HG03045 (cell line): ENCODE results near the gene EAF1.
"Not testable (repeated sequence)": the region's sequence is repeated elsewhere in the genome, so short reads cannot be mapped to it uniquely, and the experiment has no call there.

Experiments used
- ATAC-seq: cut with Tn5 transposase; IDR thresholded peaks from one replicate; pipeline ENCODE4 v1.9.1; 2021; ENCODE audit warnings: mild to moderate bottlenecking, moderate library complexity; ENCODE audit not compliant: unreplicated experiment

The EAF1 gene

GRCh38 chr3:15477951-15478639 is 50.7 kb downstream of the EAF1 start:
- no peak for ATAC-seq

DNA sequence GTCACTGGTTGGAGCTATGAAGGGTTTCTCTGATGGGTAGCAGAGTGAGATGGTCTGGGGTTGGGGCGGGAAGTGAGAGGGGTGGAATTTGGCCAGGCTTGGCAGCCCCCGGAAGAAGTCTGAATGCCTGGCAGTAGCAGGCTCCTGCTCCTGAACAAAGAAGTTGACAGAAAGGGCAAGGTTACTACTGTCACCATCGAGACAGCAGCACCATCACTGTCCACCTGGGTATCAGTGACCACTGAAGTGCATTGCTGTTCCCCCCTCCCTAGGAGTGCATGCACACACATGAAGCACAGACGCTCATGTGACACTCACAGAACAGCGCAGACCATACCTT is 51.2 kb downstream of the EAF1 start:
- ATAC-seq, result no peak

GRCh38 chr3:15479400-15480224 is 52.2 kb downstream of the EAF1 start:
- ATAC-seq, result no peak

- ATAC-seq, result not testable (repeated sequence)
Observed at GRCh38 chr3:15484551-15484950, 57.2 kb downstream of the EAF1 start.

- ATAC-seq, result no peak
Observed at GRCh38 chr3:15486020-15486419, 58.6 kb downstream of the EAF1 start.

- ATAC-seq, result no peak
Observed at GRCh38 chr3:15486979-15487378, 59.6 kb downstream of the EAF1 start.

GRCh38 chr3:15488002-15488401 is 60.6 kb downstream of the EAF1 start:
- no peak for ATAC-seq

DNA sequence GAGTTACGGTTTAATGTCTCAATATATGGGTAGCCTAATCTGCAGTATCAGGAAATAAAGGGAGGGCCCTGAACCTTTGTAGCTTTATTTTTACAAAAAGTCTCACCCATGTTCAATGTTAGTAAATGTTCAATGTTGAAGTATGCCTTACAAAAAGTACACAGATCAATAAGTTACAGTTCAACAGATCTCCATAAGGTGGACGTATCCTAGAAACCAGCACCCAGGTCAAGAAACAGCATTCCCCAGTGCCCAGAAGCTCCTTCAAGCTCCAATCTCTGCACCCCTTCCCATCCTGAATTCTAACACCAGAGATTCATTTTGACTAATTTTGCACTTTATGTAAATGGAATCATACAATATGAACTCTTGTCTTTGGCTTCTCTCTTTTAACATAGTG is 62.8 kb downstream of the EAF1 start:
- no peak for ATAC-seq

- ATAC-seq, result no peak
Observed at GRCh38 chr3:15491143-15491542, 63.7 kb downstream of the EAF1 start.
